HEK293 (cell line): ENCODE results near the gene ZCCHC3.

Experiments used
- CTCF ChIP-seq: fragments of 450-650 bp; formaldehyde crosslinking; IDR thresholded peaks from 2 replicates; pipeline ENCODE4 v1.5.1; 2016; ENCODE audit warnings: missing biosample characterization, missing genetic modification characterization
- KLF8 ChIP-seq: fragments of 450-650 bp; formaldehyde crosslinking; IDR thresholded peaks from 2 replicates; pipeline ENCODE4 v1.5.1; 2016; ENCODE audit warnings: missing biosample characterization, missing genetic modification characterization
- PRDM1 ChIP-seq: fragments of 450-650 bp; formaldehyde crosslinking; IDR thresholded peaks from 2 replicates; pipeline ENCODE4; 2016; ENCODE audit warnings: missing biosample characterization, missing genetic modification characterization
- YY1 ChIP-seq: fragments of 450-650 bp; formaldehyde crosslinking; IDR thresholded peaks from 2 replicates; pipeline ENCODE4 v1.5.1; 2018; ENCODE audit warnings: missing biosample characterization, missing genetic modification characterization
- ZBTB17 ChIP-seq: fragments of 450-650 bp; formaldehyde crosslinking; IDR thresholded peaks from 2 replicates; pipeline ENCODE4 v1.5.1; 2016; ENCODE audit warnings: missing biosample characterization, missing genetic modification characterization
- ZBTB48 ChIP-seq: fragments of 450-650 bp; formaldehyde crosslinking; IDR thresholded peaks from 2 replicates; pipeline ENCODE4 v1.5.1; 2016; ENCODE audit warnings: missing biosample characterization, missing genetic modification characterization
- ZNF138 ChIP-seq: fragments of 450-650 bp; formaldehyde crosslinking; IDR thresholded peaks from 2 replicates; pipeline ENCODE4 v1.5.1; 2016; ENCODE audit warnings: missing biosample characterization, missing genetic modification characterization, borderline replicate concordance
- ZNF175 ChIP-seq: fragments of 450-650 bp; formaldehyde crosslinking; IDR thresholded peaks from 2 replicates; pipeline ENCODE4 v1.5.1; 2016; ENCODE audit warnings: missing biosample characterization, missing genetic modification characterization
- ZNF274 ChIP-seq, 2 experiments: fragments of 200-500 bp in 1 of 2; fragments of 450-650 bp in 1 of 2; sonication (Bioruptor generic) in 1 of 2; formaldehyde crosslinking in 1 of 2; IDR thresholded peaks; 2 replicates each; pipeline versions ENCODE4 v1.5.1 to v1.6.1; 2014 to 2016; ENCODE audit warnings: borderline replicate concordance in 1 of 2, inconsistent platforms in 1 of 2, low read length in 1 of 2, missing biosample characterization in 1 of 2, missing genetic modification characterization in 1 of 2
- ZNF324 ChIP-seq: fragments of 450-650 bp; formaldehyde crosslinking; IDR thresholded peaks from 2 replicates; pipeline ENCODE4 v1.5.1; 2016; ENCODE audit warnings: missing biosample characterization, missing genetic modification characterization
- ZNF354C ChIP-seq: fragments of 450-650 bp; formaldehyde crosslinking; IDR thresholded peaks from 2 replicates; pipeline ENCODE4 v1.5.1; 2016; ENCODE audit warnings: missing biosample characterization, missing genetic modification characterization, low read depth, borderline replicate concordance
- ZNF530 ChIP-seq: fragments of 450-650 bp; formaldehyde crosslinking; IDR thresholded peaks from 2 replicates; pipeline ENCODE4 v1.5.1; 2016; ENCODE audit warnings: low read depth, missing biosample characterization, missing genetic modification characterization
- ZNF791 ChIP-seq: fragments of 450-650 bp; formaldehyde crosslinking; IDR thresholded peaks from 2 replicates; pipeline ENCODE4 v1.5.1; 2016; ENCODE audit warnings: missing biosample characterization, missing genetic modification characterization
- TF ChIP-seq, protein P1 (sequence below): fragments of 450-650 bp; formaldehyde crosslinking; IDR thresholded peaks from 2 replicates; pipeline ENCODE4 v1.5.1; 2016; ENCODE audit warnings: missing biosample characterization, missing genetic modification characterization

- TF ChIP-seq CTCF (tag by site-specific recombination) (no peak), PRDM1 (tag by site-specific recombination) (no peak), ZNF530 (no peak), ZNF324 (tag by site-specific recombination) (no peak), ZNF354C (tag by site-specific recombination) (no peak), ZNF138 (no peak), ZBTB17 (no peak), YY1 (tag by site-specific recombination) (no peak), KLF8 (tag by site-specific recombination) (no peak), ZBTB48 (tag by site-specific recombination) (no peak), ZNF175 (no peak), ZNF274 (IDR thresholded peaks at IDR 0.05; ENCODE audit: low read length) (no peak), ZNF274 (tag by site-specific recombination; IDR thresholded peaks at IDR 0.05; ENCODE audit: borderline replicate concordance) (no peak), ZNF791 (tag by site-specific recombination) (no peak)
- TF ChIP-seq, protein P1, sequence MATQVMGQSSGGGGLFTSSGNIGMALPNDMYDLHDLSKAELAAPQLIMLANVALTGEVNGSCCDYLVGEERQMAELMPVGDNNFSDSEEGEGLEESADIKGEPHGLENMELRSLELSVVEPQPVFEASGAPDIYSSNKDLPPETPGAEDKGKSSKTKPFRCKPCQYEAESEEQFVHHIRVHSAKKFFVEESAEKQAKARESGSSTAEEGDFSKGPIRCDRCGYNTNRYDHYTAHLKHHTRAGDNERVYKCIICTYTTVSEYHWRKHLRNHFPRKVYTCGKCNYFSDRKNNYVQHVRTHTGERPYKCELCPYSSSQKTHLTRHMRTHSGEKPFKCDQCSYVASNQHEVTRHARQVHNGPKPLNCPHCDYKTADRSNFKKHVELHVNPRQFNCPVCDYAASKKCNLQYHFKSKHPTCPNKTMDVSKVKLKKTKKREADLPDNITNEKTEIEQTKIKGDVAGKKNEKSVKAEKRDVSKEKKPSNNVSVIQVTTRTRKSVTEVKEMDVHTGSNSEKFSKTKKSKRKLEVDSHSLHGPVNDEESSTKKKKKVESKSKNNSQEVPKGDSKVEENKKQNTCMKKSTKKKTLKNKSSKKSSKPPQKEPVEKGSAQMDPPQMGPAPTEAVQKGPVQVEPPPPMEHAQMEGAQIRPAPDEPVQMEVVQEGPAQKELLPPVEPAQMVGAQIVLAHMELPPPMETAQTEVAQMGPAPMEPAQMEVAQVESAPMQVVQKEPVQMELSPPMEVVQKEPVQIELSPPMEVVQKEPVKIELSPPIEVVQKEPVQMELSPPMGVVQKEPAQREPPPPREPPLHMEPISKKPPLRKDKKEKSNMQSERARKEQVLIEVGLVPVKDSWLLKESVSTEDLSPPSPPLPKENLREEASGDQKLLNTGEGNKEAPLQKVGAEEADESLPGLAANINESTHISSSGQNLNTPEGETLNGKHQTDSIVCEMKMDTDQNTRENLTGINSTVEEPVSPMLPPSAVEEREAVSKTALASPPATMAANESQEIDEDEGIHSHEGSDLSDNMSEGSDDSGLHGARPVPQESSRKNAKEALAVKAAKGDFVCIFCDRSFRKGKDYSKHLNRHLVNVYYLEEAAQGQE (tag by site-specific recombination), result no peak
Observed at GRCh38 chr20:259981-260380, 37.4 kb upstream of the ZCCHC3 start.
